OCI-LY3 (cell line): ENCODE results near the gene GNAL.

ENCODE experiments used
- H2AFZ ChIP-seq: fragments of 200-600, 300-600 bp; shearing (Covaris generic); 2 replicates; pipeline ENCODE4 v1.6.0; 2014; ENCODE audit warnings: antibody characterized with exemption, low read depth, low read length
- H3K27ac ChIP-seq: fragments of 200-600, 300-600 bp; sonication (generic); 2 replicates; pipeline ENCODE4 v1.5.1; 2014; ENCODE audit warnings: mild to moderate bottlenecking, low read length, moderate library complexity, mixed read lengths
- H3K27me3 ChIP-seq: fragments of 200-600, 300-600 bp; sonication (generic); 2 replicates; pipeline ENCODE4 v1.6.1; 2014; ENCODE audit warnings: low read depth, low read length, mixed read lengths
- H3K36me3 ChIP-seq: fragments of 200-600, 300-600 bp; sonication (generic); replicated peaks from 2 replicates; pipeline ENCODE3; 2014; ENCODE audit warnings: low read depth, low read length, mixed read lengths
- H3K4me1 ChIP-seq: fragments of 300-600, 200-600 bp; sonication (generic); 2 replicates; pipeline ENCODE4 v1.6.1; 2014; ENCODE audit warnings: low read length, mixed read lengths
- H3K4me2 ChIP-seq: fragments of 200-600, 300-600 bp; sonication (generic); 2 replicates; pipeline ENCODE4 v1.6.1; 2014; ENCODE audit warnings: low read length, mixed read lengths
- H3K4me3 ChIP-seq: fragments of 300-600, 200-600 bp; sonication (generic); 2 replicates; pipeline ENCODE4 v1.5.1; 2014; ENCODE audit warnings: antibody characterized with exemption, mild to moderate bottlenecking, low read length, moderate library complexity
- H3K79me2 ChIP-seq: fragments of 300-600, 200-600 bp; shearing (Covaris generic); 2 replicates; pipeline ENCODE4 v1.6.1; 2014; ENCODE audit warnings: mild to moderate bottlenecking, low read length, mixed read lengths
- H3K9ac ChIP-seq: fragments of 300-600, 200-600 bp; shearing (Covaris generic); 2 replicates; pipeline ENCODE4 v1.6.0; 2014; ENCODE audit warnings: mild to moderate bottlenecking, low read length, moderate library complexity
- H3K9me3 ChIP-seq: fragments of 200-600, 300-600 bp; shearing (Covaris generic); 2 replicates; pipeline ENCODE4 v1.6.1; 2014; ENCODE audit warnings: low read length, mixed read lengths; ENCODE audit not compliant: insufficient read depth
- H4K20me1 ChIP-seq: fragments of 200-600, 300-600 bp; sonication (generic); 2 replicates; pipeline ENCODE4 v1.6.1; 2016; ENCODE audit warnings: low read length, mixed read lengths; ENCODE audit not compliant: insufficient read depth
- CTCF ChIP-seq: fragments of 200-600, 300-600 bp; sonication (generic); IDR thresholded peaks from 2 replicates; pipeline ENCODE4 v1.5.1; 2014; ENCODE audit warnings: antibody characterized with exemption, low read length, low read depth
- EZH2phosphoT487 ChIP-seq: fragments of 200-600 bp; shearing (Covaris generic); IDR thresholded peaks from 2 replicates; pipeline ENCODE4 v1.6.1; 2018; ENCODE audit warnings: antibody characterized with exemption, mixed run types, low read depth

Gene GNAL

DNA sequence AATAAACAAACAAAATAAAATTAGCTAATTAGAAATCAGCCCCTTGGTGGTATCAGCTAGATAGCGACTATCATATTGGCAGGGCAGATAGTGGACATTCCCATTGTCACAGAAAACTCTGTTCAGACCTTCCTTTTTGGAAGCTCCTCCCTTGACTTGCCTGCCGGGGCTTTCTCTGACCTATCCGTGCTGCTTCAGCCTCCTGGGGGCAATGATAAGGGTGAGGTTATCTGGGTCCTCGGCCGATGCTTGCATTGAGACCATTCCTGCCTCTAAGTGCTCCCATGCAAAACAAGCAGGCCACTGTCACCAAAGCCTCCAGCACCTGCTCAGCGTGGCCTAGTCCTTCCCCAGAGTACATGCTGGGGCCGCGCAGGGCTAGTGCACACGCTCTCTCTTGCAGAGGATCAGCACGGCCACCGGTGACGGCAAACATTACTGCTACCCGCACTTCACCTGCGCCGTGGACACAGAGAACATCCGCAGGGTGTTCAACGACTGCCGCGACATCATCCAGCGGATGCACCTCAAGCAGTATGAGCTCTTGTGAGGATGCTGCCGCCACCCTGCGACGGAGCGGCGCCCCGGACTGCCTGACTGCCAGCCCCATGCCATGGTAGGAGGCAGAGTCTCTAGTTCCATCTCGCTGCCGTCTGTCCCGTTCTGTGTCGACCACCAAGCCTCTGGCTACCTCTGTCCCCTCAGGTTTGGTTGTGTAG lies 191.7 kb downstream of the GNAL start:
- no peak overlapping the region for H2AFZ ChIP-seq
- H3K4me1 ChIP-seq: peaks cover 33% of the 10 kb centered on the region
- H4K20me1 ChIP-seq: no peaks in the 10 kb centered on the region
- no peaks in the 10 kb centered on the region for H3K27me3 ChIP-seq
- peaks cover 30% of the 10 kb centered on the region for H3K36me3 ChIP-seq
- no peaks in the 10 kb centered on the region for H3K79me2 ChIP-seq
- H3K9me3 ChIP-seq: no peaks in the 10 kb centered on the region
- H3K27ac ChIP-seq: no peak overlapping the region
- no peak overlapping the region for H3K4me3 ChIP-seq
- no peak overlapping the region for H3K4me2 ChIP-seq
- TF ChIP-seq EZH2phosphoT487 (no peak), CTCF (no peak)
- H3K9ac ChIP-seq: no peak overlapping the region

DNA sequence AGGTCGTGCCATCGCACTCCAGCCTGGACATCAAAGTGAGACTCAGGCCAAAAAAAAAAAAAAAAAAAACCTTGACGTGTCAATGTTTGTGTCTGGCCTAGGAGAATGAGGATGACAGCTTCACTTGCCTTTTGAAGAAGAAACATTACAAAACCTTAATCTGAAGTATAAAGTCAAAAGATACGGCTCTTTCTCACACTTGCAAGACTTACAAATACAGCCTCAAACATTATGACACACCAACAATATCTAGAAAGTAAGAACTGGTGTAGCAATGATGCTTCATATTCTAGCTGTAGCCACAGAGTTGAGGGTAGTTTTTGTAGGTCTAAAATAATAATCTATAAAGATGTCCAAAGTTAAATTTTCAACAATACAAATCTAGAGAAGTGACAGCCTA lies 193.6 kb downstream of the GNAL start:
- Histone ChIP-seq H3K27me3 (no peaks in the 10 kb centered on the region), H3K4me2 (peak overlapping the region; percentile 50), H3K9ac (no peak overlapping the region), H3K9me3 (no peaks in the 10 kb centered on the region), H4K20me1 (0 out of 2 replicates have a peak, but pooled peaks cover 3% of the 10 kb centered on the region), H3K27ac (no peak overlapping the region), H3K36me3 (peaks cover 45% of the 10 kb centered on the region), H2AFZ (no peak overlapping the region), H3K4me1 (peaks cover 51% of the 10 kb centered on the region), H3K4me3 (no peak overlapping the region), H3K79me2 (no peaks in the 10 kb centered on the region)
- TF ChIP-seq EZH2phosphoT487 (no peak), CTCF (no peak)

- TF ChIP-seq EZH2phosphoT487: no peak
- TF ChIP-seq CTCF: no peak
- H3K4me3 ChIP-seq: no peak overlapping the region; the same call in 1 of the 2 replicates
- H3K9me3 ChIP-seq: no peaks in the 10 kb centered on the region
- peaks cover 50% of the 10 kb centered on the region for H3K36me3 ChIP-seq
- H3K27me3 ChIP-seq: no peaks in the 10 kb centered on the region
- H3K79me2 ChIP-seq: no peaks in the 10 kb centered on the region
- peaks cover 56% of the 10 kb centered on the region for H3K4me1 ChIP-seq
- no peak overlapping the region for H2AFZ ChIP-seq
- peak overlapping the region; percentile 20; the same call in 1 of the 2 replicates for H3K27ac ChIP-seq
- peak overlapping the region; percentile 50 for H3K4me2 ChIP-seq
- no peak overlapping the region for H3K9ac ChIP-seq
- 0 out of 2 replicates have a peak, but pooled peaks cover 3% of the 10 kb centered on the region for H4K20me1 ChIP-seq
Measured at GRCh38 chr18:11883153-11883552, 194.1 kb downstream of the GNAL start.

DNA sequence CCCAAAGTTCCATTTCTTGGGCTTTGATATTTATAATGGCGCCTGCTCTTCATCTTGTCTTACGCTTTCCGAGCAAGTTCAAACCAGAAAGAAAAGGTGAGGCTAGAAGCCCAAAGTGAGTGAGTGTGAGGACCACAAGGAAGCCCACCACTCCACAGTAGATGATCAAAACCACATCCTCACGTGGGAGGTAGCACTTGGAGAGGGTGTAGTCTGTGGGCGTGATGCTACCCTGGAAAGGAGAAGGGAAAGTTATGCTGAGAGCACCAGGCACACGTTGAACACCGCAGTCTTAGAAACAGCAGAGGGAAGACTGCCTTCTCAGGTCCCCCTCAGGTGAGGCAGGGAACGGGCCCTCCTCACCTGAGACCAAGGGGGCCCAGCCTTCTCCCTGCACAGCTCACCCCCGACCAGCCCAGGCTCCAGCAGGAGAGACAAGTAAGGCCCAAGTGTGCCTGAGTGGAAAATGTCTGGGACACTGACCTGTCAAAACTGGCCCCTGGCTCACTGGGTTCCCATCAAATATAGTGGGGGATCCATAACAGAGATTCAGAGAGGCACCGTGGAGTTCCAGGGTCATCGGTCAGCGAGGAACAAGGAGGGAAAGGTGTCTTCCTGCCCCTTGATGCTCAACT lies 195.4 kb downstream of the GNAL start:
- no peaks in the 10 kb centered on the region for H3K9me3 ChIP-seq

More for the DNA sequence above, 195.4 kb downstream of the GNAL start:
- Histone ChIP-seq H3K4me1 (peaks cover 56% of the 10 kb centered on the region), H3K79me2 (no peaks in the 10 kb centered on the region), H3K27ac (peak overlapping the region; percentile 13), H3K4me2 (peak overlapping the region; percentile 49), H3K27me3 (no peaks in the 10 kb centered on the region), H3K4me3 (no peak overlapping the region), H4K20me1 (0 out of 2 replicates have a peak, but pooled peaks cover 3% of the 10 kb centered on the region), H2AFZ (no peak overlapping the region), H3K36me3 (peaks cover 63% of the 10 kb centered on the region), H3K9ac (no peak overlapping the region)
- TF ChIP-seq EZH2phosphoT487 (no peak), CTCF (no peak)
